Measurements from ENCODE around the gene RASGRF1.

DNA sequence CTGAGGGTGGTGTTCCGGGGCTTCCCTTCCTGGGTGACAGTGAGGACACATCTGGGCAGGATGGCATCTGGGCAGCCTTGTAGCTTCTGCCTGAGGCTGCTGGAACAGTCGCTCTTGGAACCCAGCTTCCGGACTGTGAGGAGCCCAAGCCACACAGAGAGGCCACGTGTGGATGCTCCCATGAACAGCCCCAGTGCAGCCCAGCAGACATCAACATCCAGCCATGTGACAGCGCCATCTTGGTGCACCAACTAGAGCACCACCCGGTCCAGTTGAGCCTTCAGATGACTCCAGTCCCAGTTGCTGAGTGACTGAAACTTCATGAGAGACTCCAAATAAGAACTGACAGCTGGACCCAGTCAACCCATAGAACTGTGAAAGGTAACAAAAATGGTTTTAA lies 130.3 kb downstream of the RASGRF1 start:
- no peak for TF ChIP-seq EZH2 (IDR thresholded peaks at IDR 0.05; ENCODE audit: borderline replicate concordance, insufficient read depth, low read depth, low read length, poor library complexity, severe bottlenecking)
- no peak for TF ChIP-seq CTCF (IDR thresholded peaks at IDR 0.05)

All from B cell (primary cell).